ENCODE results near the gene CHPF.

Gene CHPF

GRCh38 chr2:219541611-219542180, 1.9 kb downstream of the CHPF start:
- no peak for DNase-seq (ENCODE audit: low read depth)
- TF ChIP-seq CTCF (conservative IDR thresholded peaks at IDR 0.05; ENCODE audit: low read depth, low read length) = peak; percentile 87
- H3K4me3 ChIP-seq (ENCODE audit: low read length) = peak overlapping the region; percentile 82

- TF ChIP-seq CTCF (conservative IDR thresholded peaks at IDR 0.05; ENCODE audit: low read depth, low read length) = no peak
- no peak for DNase-seq (ENCODE audit: low read depth)
- no peak overlapping the region for H3K4me3 ChIP-seq (ENCODE audit: low read length)
Measured at GRCh38 chr2:219540784-219541504, 2.7 kb downstream of the CHPF start.

- TF ChIP-seq CTCF (conservative IDR thresholded peaks at IDR 0.05; ENCODE audit: low read depth, low read length) = no peak
- H3K4me3 ChIP-seq (ENCODE audit: low read length) = no peak overlapping the region
- no peak for DNase-seq (ENCODE audit: low read depth)
Measured at GRCh38 chr2:219539926-219540678, 3.5 kb downstream of the CHPF start.

GRCh38 chr2:219538956-219539788, 4.4 kb downstream of the CHPF start:
- no peak for DNase-seq (ENCODE audit: low read depth)
- no peak for TF ChIP-seq CTCF (conservative IDR thresholded peaks at IDR 0.05; ENCODE audit: low read depth, low read length)
- H3K4me3 ChIP-seq (ENCODE audit: low read length) = no peak overlapping the region

GRCh38 chr2:219538504-219538951, 5.1 kb downstream of the CHPF start:
- H3K4me3 ChIP-seq (ENCODE audit: low read length) = no peak overlapping the region
- DNase-seq (ENCODE audit: low read depth) = no peak
- TF ChIP-seq CTCF (conservative IDR thresholded peaks at IDR 0.05; ENCODE audit: low read depth, low read length) = no peak

GRCh38 chr2:219537657-219538488, 5.7 kb downstream of the CHPF start:
- H3K4me3 ChIP-seq (ENCODE audit: low read length) = no peak overlapping the region
- peak; percentile 36 for TF ChIP-seq CTCF (conservative IDR thresholded peaks at IDR 0.05; ENCODE audit: low read depth, low read length)
- DNase-seq (ENCODE audit: low read depth) = no peak
